Mucosa of descending colon (tissue), 3 donors: ENCODE data around the gene PTPRM. TPM values are rescaled to one million over a fixed set of nuclear protein-coding genes. Genes with fewer than 3 reads are reported as not detected.

Source experiments
- ATAC-seq: fragments of 200-7000 bp; cut with Tn5 transposase; one replicate; pipeline ENCODE4 v1.9.1; 2020; ENCODE audit warnings: mild to moderate bottlenecking, moderate library complexity
- DNase-seq, 3 donors: peaks; one replicate each; pipeline ENCODE4 v3.0.0-alpha.2; 2020
- H3K36me3 ChIP-seq: fragments of 200-600 bp; one replicate; pipeline ENCODE4 v1.8.0; 2021; ENCODE audit warnings: low read depth, mild to moderate bottlenecking
- H3K4me1 ChIP-seq: fragments of 200-600 bp; one replicate; pipeline ENCODE4 v1.8.0; 2021; ENCODE audit warnings: low read depth, mild to moderate bottlenecking
- H3K4me3 ChIP-seq: fragments of 200-600 bp; one replicate; pipeline ENCODE4 v1.8.0; 2021; ENCODE audit warnings: mild to moderate bottlenecking
- H3K9me3 ChIP-seq: fragments of 200-600 bp; one replicate; pipeline ENCODE4 v1.8.0; 2021; ENCODE audit warnings: mild to moderate bottlenecking
- intact Hi-C, 2 donors: fragments of 100-400 bp; cut with DNase I in 1 of 2; cut with micrococcal nuclease in 1 of 2; formaldehyde crosslinking; loops; one replicate each; pipeline versions ENCODE4 v1.11.0 to v1.11.1; 2022; cut with DNase I, micrococcal nuclease
- total RNA-seq, 3 donors: library from RNA; stranded (reverse); fragmentation: NEBNext Ultra II Directional in 2 of 3; extraction: Animal tissue kit (Norgen Biotek cat#: 25700) in 2 of 3; gene quantifications; one replicate each; pipeline versions ENCODE4 v1.2.1 to v1.2.4, GENCODE V29; 2021 to 2023
- TF ChIP-seq, protein P1 (sequence below): fragments of 200-600 bp; IDR thresholded peaks from one replicate; pipeline ENCODE4 v1.8.0; 2022; ENCODE audit warnings: antibody characterized with exemption, mild to moderate bottlenecking
- donor health status: DM: no; HTN: no; CAD: no; lungs with moderate emphysema.
- donor health status: DM: no; HTN: no; CAD: no.
- donor health status: DM: no; HTN: yes; CAD: no.

The PTPRM gene
- total RNA-seq, 3 donors from 2014 or later: 15.3 to 41.1 (median 19.6) TPM

GRCh38 chr18:7676253-7676873 is 109.2 kb downstream of the PTPRM start:
- TF ChIP-seq, protein P1, sequence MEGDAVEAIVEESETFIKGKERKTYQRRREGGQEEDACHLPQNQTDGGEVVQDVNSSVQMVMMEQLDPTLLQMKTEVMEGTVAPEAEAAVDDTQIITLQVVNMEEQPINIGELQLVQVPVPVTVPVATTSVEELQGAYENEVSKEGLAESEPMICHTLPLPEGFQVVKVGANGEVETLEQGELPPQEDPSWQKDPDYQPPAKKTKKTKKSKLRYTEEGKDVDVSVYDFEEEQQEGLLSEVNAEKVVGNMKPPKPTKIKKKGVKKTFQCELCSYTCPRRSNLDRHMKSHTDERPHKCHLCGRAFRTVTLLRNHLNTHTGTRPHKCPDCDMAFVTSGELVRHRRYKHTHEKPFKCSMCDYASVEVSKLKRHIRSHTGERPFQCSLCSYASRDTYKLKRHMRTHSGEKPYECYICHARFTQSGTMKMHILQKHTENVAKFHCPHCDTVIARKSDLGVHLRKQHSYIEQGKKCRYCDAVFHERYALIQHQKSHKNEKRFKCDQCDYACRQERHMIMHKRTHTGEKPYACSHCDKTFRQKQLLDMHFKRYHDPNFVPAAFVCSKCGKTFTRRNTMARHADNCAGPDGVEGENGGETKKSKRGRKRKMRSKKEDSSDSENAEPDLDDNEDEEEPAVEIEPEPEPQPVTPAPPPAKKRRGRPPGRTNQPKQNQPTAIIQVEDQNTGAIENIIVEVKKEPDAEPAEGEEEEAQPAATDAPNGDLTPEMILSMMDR: no peak
- intact Hi-C loops: no loop called here
- DNase-seq (no peak), ATAC-seq (no peak)
- Histone ChIP-seq H3K9me3 (no peaks in the 10 kb centered on the region), H3K4me1 (no peaks in the 10 kb centered on the region), H3K36me3 (no peaks in the 10 kb centered on the region), H3K4me3 (no peak overlapping the region)

GRCh38 chr18:7677001-7677400 is 109.9 kb downstream of the PTPRM start:
- TF ChIP-seq, protein P1: no peak
- DNase-seq (no peak), ATAC-seq (no peak)
- intact Hi-C loops: no loop called here
- Histone ChIP-seq H3K36me3 (no peaks in the 10 kb centered on the region), H3K4me1 (no peaks in the 10 kb centered on the region), H3K4me3 (no peak overlapping the region), H3K9me3 (no peaks in the 10 kb centered on the region)

DNA sequence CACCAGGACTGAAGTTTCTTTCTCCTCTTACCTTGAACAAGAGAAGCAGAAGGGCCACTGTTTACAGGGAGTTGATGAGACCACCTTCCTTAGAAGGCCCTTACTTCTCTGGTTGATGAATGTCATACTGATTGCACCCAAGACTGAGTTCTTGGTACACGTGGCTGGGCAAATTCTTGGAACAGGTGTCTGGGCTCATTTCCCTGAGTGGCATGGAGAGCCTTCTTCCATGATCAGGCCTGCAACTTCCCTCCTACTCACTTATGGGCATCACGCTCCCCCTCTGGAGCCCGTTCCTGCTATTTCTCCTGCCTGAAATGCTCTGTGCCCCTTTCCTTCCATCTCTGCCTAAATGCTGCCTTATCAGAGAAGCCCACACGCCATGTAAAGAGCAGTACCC is 110.3 kb downstream of the PTPRM start:
- no peak for ATAC-seq
- H3K36me3 ChIP-seq: no peaks in the 10 kb centered on the region
- TF ChIP-seq, protein P1: no peak
- no peaks in the 10 kb centered on the region for H3K9me3 ChIP-seq
- no peaks in the 10 kb centered on the region for H3K4me1 ChIP-seq
- DNase-seq: no peak
- no peak overlapping the region for H3K4me3 ChIP-seq
- intact Hi-C loops: no loop called here

DNA sequence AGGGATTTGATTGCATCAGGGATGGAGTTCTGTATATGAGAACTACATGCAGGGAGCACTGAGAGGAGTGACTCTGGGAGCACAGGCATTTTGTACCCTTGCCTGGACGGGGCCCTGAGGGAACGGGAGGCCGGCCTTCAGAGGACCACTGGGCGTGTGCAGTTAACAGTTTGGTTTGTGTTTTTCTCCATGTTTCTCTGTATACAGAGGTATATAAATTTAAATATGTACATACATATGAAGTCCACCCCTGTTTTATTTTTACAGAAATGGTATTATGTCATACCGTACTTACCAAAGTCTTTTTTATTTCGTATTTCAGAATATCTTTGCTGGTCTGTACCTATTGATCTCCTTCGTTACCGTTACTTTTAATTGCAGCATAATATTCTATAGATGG is 111.3 kb downstream of the PTPRM start:
- Histone ChIP-seq H3K36me3 (no peaks in the 10 kb centered on the region), H3K9me3 (no peaks in the 10 kb centered on the region), H3K4me3 (no peak overlapping the region), H3K4me1 (no peaks in the 10 kb centered on the region)
- TF ChIP-seq, protein P1: no peak
- ATAC-seq: no peak
- DNase-seq: no peak
- intact Hi-C loops: no loop called here

- H3K4me1 ChIP-seq: no peaks in the 10 kb centered on the region
- no peaks in the 10 kb centered on the region for H3K36me3 ChIP-seq
- H3K4me3 ChIP-seq: no peak overlapping the region
- H3K9me3 ChIP-seq: no peaks in the 10 kb centered on the region
- no peak for ATAC-seq
- TF ChIP-seq, protein P1: no peak
- DNase-seq: no peak
- intact Hi-C loops: no loop called here
Measured at GRCh38 chr18:7678801-7679200, 111.7 kb downstream of the PTPRM start.

GRCh38 chr18:7681298-7681697 is 114.2 kb downstream of the PTPRM start:
- ATAC-seq (no peak), DNase-seq (no peak)
- intact Hi-C loops: no loop called here
- H3K4me3 ChIP-seq: no peak overlapping the region
- TF ChIP-seq, protein P1: no peak
- H3K9me3 ChIP-seq: no peaks in the 10 kb centered on the region
- no peaks in the 10 kb centered on the region for H3K4me1 ChIP-seq
- H3K36me3 ChIP-seq: no peaks in the 10 kb centered on the region
